SK-N-SH (cell line): ENCODE data around the gene DSTN. TPM values are rescaled to one million over a fixed set of nuclear protein-coding genes. Genes with fewer than 3 reads are reported as not detected.

ENCODE experiments used
- CTCF ChIA-PET: fragments of 300-600, 350-600 bp; formaldehyde crosslinking; extraction: SDS; loops from one replicate; lab custom pipeline; 2021; lab: Yijun Ruan, JAX
- POLR2A ChIA-PET: fragments of 350-600 bp; sonication (Branson Sonifier 250); formaldehyde crosslinking; extraction: SDS; loops from one replicate; lab custom pipeline; 2020; ENCODE audit warnings: antibody characterized with exemption, inconsistent platforms; lab: Yijun Ruan, JAX
- DNase-seq: peaks from one replicate; pipeline ENCODE4 v3.0.0; 2012
- H2AFZ ChIP-seq: fragments of 200-600 bp; sonication (generic); 2 replicates; pipeline ENCODE4 v1.8.1; 2016; ENCODE audit warnings: antibody characterized with exemption, mild to moderate bottlenecking, low read depth
- H3F3A ChIP-seq: fragments of 200-600 bp; sonication (generic); replicated peaks from 2 replicates; pipeline ENCODE3; 2016; ENCODE audit warnings: antibody characterized with exemption, mild to moderate bottlenecking; ENCODE audit not compliant: insufficient read depth
- H3K27ac ChIP-seq, 2 experiments: fragments of 200-500 bp in 1 of 2; fragments of 200-600 bp in 1 of 2; sonication (Bioruptor generic) in 1 of 2; sonication (generic), shearing (Covaris generic) in 1 of 2; 2 replicates each; pipeline versions ENCODE4 v1.5.1 to v1.6.1; 2014 to 2016; ENCODE audit warnings: low read depth in 2 of 2, inconsistent platforms in 1 of 2, low read length in 1 of 2, mild to moderate bottlenecking in 1 of 2, mixed read lengths in 1 of 2
- H3K27me3 ChIP-seq: fragments of 200-600 bp; sonication (generic), shearing (Covaris generic); 2 replicates; pipeline ENCODE4 v1.6.1; 2016; ENCODE audit warnings: mixed run types; ENCODE audit not compliant: insufficient read depth
- H3K36me3 ChIP-seq, 2 experiments: fragments of 200-500 bp in 1 of 2; fragments of 200-600 bp in 1 of 2; sonication (Bioruptor generic) in 1 of 2; sonication (generic) in 1 of 2; replicated peaks in 1 of 2; 2 replicates each; pipeline versions ENCODE3 to v1.5.1; 2014 to 2016; ENCODE audit warnings: low read length in 1 of 2, mild to moderate bottlenecking in 1 of 2; ENCODE audit not compliant: insufficient read depth in 2 of 2, control insufficient read depth in 1 of 2
- H3K4me1 ChIP-seq, 2 experiments: fragments of 200-500 bp in 1 of 2; fragments of 200-600 bp in 1 of 2; sonication (Bioruptor generic) in 1 of 2; sonication (generic), shearing (Covaris generic) in 1 of 2; 2 replicates each; pipeline versions ENCODE4 v1.5.1 to v1.6.1; 2014 to 2016; ENCODE audit warnings: low read depth in 1 of 2, low read length in 1 of 2, mixed run types in 1 of 2; ENCODE audit not compliant: insufficient read depth in 2 of 2, control insufficient read depth in 1 of 2
- H3K4me2 ChIP-seq: fragments of 200-600 bp; sonication (generic), shearing (Covaris generic); 2 replicates; pipeline ENCODE4 v1.6.1; 2017; ENCODE audit warnings: mixed run types
- H3K4me3 ChIP-seq, 2 experiments: fragments of 200-500 bp in 1 of 2; fragments of 200-600 bp in 1 of 2; sonication (Bioruptor generic) in 1 of 2; sonication (generic), shearing (Covaris generic) in 1 of 2; 2 replicates each; pipeline versions ENCODE4 v1.5.1 to v1.8.1; 2014 to 2016; ENCODE audit warnings: low read depth in 2 of 2, inconsistent platforms in 1 of 2, low read length in 1 of 2, mild to moderate bottlenecking in 1 of 2, mixed read lengths in 1 of 2, moderate library complexity in 1 of 2
- H3K79me2 ChIP-seq: fragments of 200-600 bp; sonication (generic); 2 replicates; pipeline ENCODE4 v1.8.1; 2017; ENCODE audit warnings: mild to moderate bottlenecking; ENCODE audit not compliant: insufficient read depth
- H3K9ac ChIP-seq: fragments of 200-600 bp; sonication (generic); 2 replicates; pipeline ENCODE4 v1.6.1; 2017; ENCODE audit warnings: mixed run types
- H3K9me2 ChIP-seq: fragments of 200-600 bp; sonication (generic); 2 replicates; pipeline ENCODE4 v1.6.1; 2017; ENCODE audit warnings: mixed run types
- H3K9me3 ChIP-seq: fragments of 200-600 bp; sonication (generic); 2 replicates; pipeline ENCODE4 v1.6.1; 2017; ENCODE audit warnings: mixed run types, mild to moderate bottlenecking, moderate library complexity
- H4K20me1 ChIP-seq: fragments of 200-600 bp; sonication (generic); 2 replicates; pipeline ENCODE4 v1.6.1; 2017; ENCODE audit warnings: mild to moderate bottlenecking, mixed run types; ENCODE audit not compliant: insufficient read depth
- EP300 ChIP-seq, 2 experiments: IDR thresholded peaks; 2 replicates each; pipeline versions ENCODE4 v1.4.0 to v1.6.1; 2012; ENCODE audit warnings: borderline replicate concordance in 1 of 2, low read depth in 1 of 2, low read length in 1 of 2
- EZH2phosphoT487 ChIP-seq: fragments of 200-600 bp; sonication (generic); IDR thresholded peaks from 2 replicates; pipeline ENCODE4 v1.6.1; 2017; ENCODE audit warnings: low read depth, mixed run types, mild to moderate bottlenecking, antibody characterized with exemption, moderate library complexity, borderline replicate concordance
- FOSL2 ChIP-seq: IDR thresholded peaks from 2 replicates; pipeline ENCODE4 v1.4.0; 2012; ENCODE audit warnings: low read depth, mild to moderate bottlenecking, moderate library complexity, borderline replicate concordance
- FOXM1 ChIP-seq: IDR thresholded peaks from 2 replicates; pipeline ENCODE4 v1.4.0; 2012; ENCODE audit warnings: low read depth, mild to moderate bottlenecking
- GABPA ChIP-seq: IDR thresholded peaks from 2 replicates; pipeline ENCODE4 v1.4.0; 2012; ENCODE audit warnings: low read depth, mild to moderate bottlenecking
- IRF3 ChIP-seq: fragments of 150-350 bp; IDR thresholded peaks from 2 replicates; pipeline ENCODE4 v1.6.1; 2016; ENCODE audit warnings: mild to moderate bottlenecking, low read depth, low read length
- MEF2A ChIP-seq: IDR thresholded peaks from 2 replicates; pipeline ENCODE4 v1.4.0; 2012; ENCODE audit warnings: low read depth, borderline replicate concordance
- NRF1 ChIP-seq: IDR thresholded peaks from 2 replicates; pipeline ENCODE4 v1.6.1; 2012; ENCODE audit warnings: low read depth, mild to moderate bottlenecking, low read length
- POLR2AphosphoS5 ChIP-seq: IDR thresholded peaks from 2 replicates; pipeline ENCODE4 v1.6.1; 2012; ENCODE audit warnings: low read depth, low read length
- RAD21 ChIP-seq: IDR thresholded peaks from 2 replicates; pipeline ENCODE4 v1.6.1; 2012; ENCODE audit warnings: mild to moderate bottlenecking, low read length
- REST ChIP-seq: IDR thresholded peaks from 2 replicates; pipeline ENCODE4 v1.6.1; 2012; ENCODE audit warnings: mild to moderate bottlenecking, low read depth, low read length, moderate library complexity
- RFX5 ChIP-seq: IDR thresholded peaks from 2 replicates; pipeline ENCODE4 v1.6.1; 2012; ENCODE audit warnings: mild to moderate bottlenecking, improper control_type of control experiment, low read length
- RXRA ChIP-seq: IDR thresholded peaks from 2 replicates; pipeline ENCODE4 v1.4.0; 2012; ENCODE audit warnings: low read depth, mild to moderate bottlenecking, borderline replicate concordance
- TAF1 ChIP-seq: IDR thresholded peaks from 2 replicates; pipeline ENCODE4 v1.6.1; 2012; ENCODE audit warnings: low read depth, mild to moderate bottlenecking, low read length, moderate library complexity, borderline replicate concordance
- USF1 ChIP-seq: IDR thresholded peaks from 2 replicates; pipeline ENCODE4 v1.4.0; 2012; ENCODE audit warnings: low read depth, borderline replicate concordance
- WGBS: methylation state at CpG from one replicate; pipeline ENCODE4 v1.1.6; 2017; ENCODE audit warnings: low lambda C conversion rate; 5-methylcytosine and 5-hydroxymethylcytosine counted together
- polyA plus RNA-seq, 3 experiments: library from polyadenylated mRNA; depleted of rRNA; stranded (reverse); fragments of >200 nt; gene quantifications; 2 replicates each; pipeline ENCODE4 v1.2.3, GENCODE V29; 2012

DSTN gene
- polyA plus RNA-seq, 1 of the 3 experiments (the other 2 are of a cell fraction), result 167 TPM

- Histone ChIP-seq H3K4me2 (no peak overlapping the region), H3K36me3 (peaks cover 0 to 39% of the 10 kb centered on the region in 2 experiments), H3K9me2 (no peaks in the 10 kb centered on the region), H3K9ac (no peak overlapping the region), H3F3A (peaks cover 20% of the 10 kb centered on the region), H3K27me3 (no peaks in the 10 kb centered on the region), H3K9me3 (no peaks in the 10 kb centered on the region), H2AFZ (no peak overlapping the region), H3K4me3 (no peak overlapping the region), H4K20me1 (peaks cover 97% of the 10 kb centered on the region), H3K79me2 (peaks cover 100% of the 10 kb centered on the region), H3K27ac (no peak overlapping the region), H3K4me1 (no peaks in the 10 kb centered on the region; a peak in 1 of 4 replicates)
- WGBS, result 95% methylated on average over 2 of the region's 2 CpGs
- TF ChIP-seq TAF1 (no peak), IRF3 (no peak), NRF1 (no peak), EZH2phosphoT487 (no peak), RXRA (no peak), RAD21 (no peak), EP300 (IDR thresholded peaks at IDR 0.05; ENCODE audit: borderline replicate concordance in 1 of 2, low read depth in 1 of 2, low read length in 1 of 2) (no peak), FOXM1 (no peak), REST (no peak), POLR2AphosphoS5 (no peak), RFX5 (no peak), FOSL2 (no peak), MEF2A (no peak), USF1 (no peak), GABPA (no peak)
- POLR2A ChIA-PET, result no interaction called here
- no peak for DNase-seq
- CTCF ChIA-PET, result interaction anchor here (1.0 to 1.5 kb wide), 2 partner anchors 10 to 36 kb away, joined by 3 to 5 read pairs; no protein-coding TSS in a partner anchor
Observed at GRCh38 chr20:17580895-17581294, 11.0 kb downstream of the DSTN start.
